ENCODE data around the gene NAA40.

GRCh38 chr11:63944987-63945386, 6.2 kb downstream of the NAA40 start:
- no peak for TF ChIP-seq ZNF462 (CRISPR knock-in tag; IDR thresholded peaks at IDR 0.05)
- TF ChIP-seq, protein P1, sequence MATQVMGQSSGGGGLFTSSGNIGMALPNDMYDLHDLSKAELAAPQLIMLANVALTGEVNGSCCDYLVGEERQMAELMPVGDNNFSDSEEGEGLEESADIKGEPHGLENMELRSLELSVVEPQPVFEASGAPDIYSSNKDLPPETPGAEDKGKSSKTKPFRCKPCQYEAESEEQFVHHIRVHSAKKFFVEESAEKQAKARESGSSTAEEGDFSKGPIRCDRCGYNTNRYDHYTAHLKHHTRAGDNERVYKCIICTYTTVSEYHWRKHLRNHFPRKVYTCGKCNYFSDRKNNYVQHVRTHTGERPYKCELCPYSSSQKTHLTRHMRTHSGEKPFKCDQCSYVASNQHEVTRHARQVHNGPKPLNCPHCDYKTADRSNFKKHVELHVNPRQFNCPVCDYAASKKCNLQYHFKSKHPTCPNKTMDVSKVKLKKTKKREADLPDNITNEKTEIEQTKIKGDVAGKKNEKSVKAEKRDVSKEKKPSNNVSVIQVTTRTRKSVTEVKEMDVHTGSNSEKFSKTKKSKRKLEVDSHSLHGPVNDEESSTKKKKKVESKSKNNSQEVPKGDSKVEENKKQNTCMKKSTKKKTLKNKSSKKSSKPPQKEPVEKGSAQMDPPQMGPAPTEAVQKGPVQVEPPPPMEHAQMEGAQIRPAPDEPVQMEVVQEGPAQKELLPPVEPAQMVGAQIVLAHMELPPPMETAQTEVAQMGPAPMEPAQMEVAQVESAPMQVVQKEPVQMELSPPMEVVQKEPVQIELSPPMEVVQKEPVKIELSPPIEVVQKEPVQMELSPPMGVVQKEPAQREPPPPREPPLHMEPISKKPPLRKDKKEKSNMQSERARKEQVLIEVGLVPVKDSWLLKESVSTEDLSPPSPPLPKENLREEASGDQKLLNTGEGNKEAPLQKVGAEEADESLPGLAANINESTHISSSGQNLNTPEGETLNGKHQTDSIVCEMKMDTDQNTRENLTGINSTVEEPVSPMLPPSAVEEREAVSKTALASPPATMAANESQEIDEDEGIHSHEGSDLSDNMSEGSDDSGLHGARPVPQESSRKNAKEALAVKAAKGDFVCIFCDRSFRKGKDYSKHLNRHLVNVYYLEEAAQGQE (IDR thresholded peaks at IDR 0.05; ENCODE audit: unreplicated experiment), result no peak
- TF ChIP-seq CTCF (conservative IDR thresholded peaks at IDR 0.05; ENCODE audit: low read depth in 2 of 2), result no peak
- TF ChIP-seq EZH2 (IDR thresholded peaks at IDR 0.05; ENCODE audit: low read depth, unreplicated experiment), result no peak
- TF ChIP-seq EZH2phosphoT487 (IDR thresholded peaks at IDR 0.05; ENCODE audit: unreplicated experiment), result no peak
- no peak for TF ChIP-seq POLR2AphosphoS5 (IDR thresholded peaks at IDR 0.05; ENCODE audit: low read depth)
- TF ChIP-seq JUNB (IDR thresholded peaks at IDR 0.05; ENCODE audit: unreplicated experiment), result no peak
- TF ChIP-seq ETS1 (IDR thresholded peaks at IDR 0.05), result no peak

Data from GM23338 (cell line).